Measurements from ENCODE around the gene ATG101. TPM values are rescaled to one million over a fixed set of nuclear protein-coding genes. Genes with fewer than 3 reads are reported as not detected.

Gene ATG101
- total and polyA plus RNA-seq, 2 donors (not counting 1 experiment from before 2014, with no cell fraction given): 19.4 to 50.3 TPM

- H3K27ac Mint-ChIP-seq: no peak overlapping the region
- H3K4me1 Mint-ChIP-seq: peaks cover 48% of the 10 kb centered on the region
- ChIA-PET CTCF (interaction anchor here (0.6 to 34.6 kb wide), 3 partner anchors 42 to 74 kb away, joined by 3 to 1315 read pairs (median 3); no protein-coding TSS in a partner anchor), POLR2A (no interaction called here)
- H3K4me3 Mint-ChIP-seq: no peak overlapping the region
- H3K27me3 ChIP-seq (replicated peaks in 1 of 4; ENCODE audit: control extremely low read depth in 1 of 4, control insufficient read depth in 3 of 4, insufficient read depth in 4 of 4, low read length in 3 of 4): no peaks in the 10 kb centered on the region
- H3K27ac ChIP-seq (ENCODE audit: low read length in 2 of 2): no peak overlapping the region
- 100% methylated on average over 3 of the region's 3 CpGs for WGBS (ENCODE audit: insufficient coverage)
- ATAC-seq (ENCODE audit: low read depth) (no peak), DNase-seq (no peak)
- H3K9me3 Mint-ChIP-seq (ENCODE audit: insufficient read depth): no peaks in the 10 kb centered on the region
- H3K4me2 ChIP-seq (replicated peaks; ENCODE audit: low read depth, low read length, poor library complexity, severe bottlenecking): no peak overlapping the region
- H3K36me3 ChIP-seq (replicated peaks in 1 of 2; ENCODE audit: control extremely low read depth in 1 of 2, control insufficient read depth in 1 of 2, extremely low read depth in 1 of 2, insufficient read depth in 2 of 2, low read length in 1 of 2): peaks cover 0 to 57% of the 10 kb centered on the region in 2 experiments
- no peaks in the 10 kb centered on the region for H3K27me3 Mint-ChIP-seq
- peaks cover 17% of the 10 kb centered on the region for H3K79me2 ChIP-seq (ENCODE audit: control insufficient read depth, insufficient read depth, low read length)
- peaks cover 40 to 49% of the 10 kb centered on the region in 2 donors for H3K4me1 ChIP-seq (ENCODE audit: control insufficient read depth in 2 of 2, insufficient read depth in 2 of 2, low read length in 2 of 2)
- H4K20me1 ChIP-seq (ENCODE audit: control insufficient read depth, insufficient read depth, low read length, poor library complexity, severe bottlenecking): peaks cover 16% of the 10 kb centered on the region
- no peak overlapping the region for H3K9ac ChIP-seq (ENCODE audit: low read length)
- no peak overlapping the region for H2AFZ ChIP-seq (ENCODE audit: insufficient read depth, low read depth, low read length, poor library complexity, severe bottlenecking)
- H3K9me3 ChIP-seq (ENCODE audit: control extremely low read depth in 1 of 3, control insufficient read depth in 2 of 3, insufficient read depth in 1 of 3, low read length in 2 of 3): no peaks in the 10 kb centered on the region
- intact Hi-C loops (cut with micrococcal nuclease): no loop called here
- TF ChIP-seq EZH2 (IDR thresholded peaks at IDR 0.05; ENCODE audit: borderline replicate concordance, insufficient read depth, low read depth, low read length, poor library complexity, severe bottlenecking): no peak
- TF ChIP-seq, protein P1, sequence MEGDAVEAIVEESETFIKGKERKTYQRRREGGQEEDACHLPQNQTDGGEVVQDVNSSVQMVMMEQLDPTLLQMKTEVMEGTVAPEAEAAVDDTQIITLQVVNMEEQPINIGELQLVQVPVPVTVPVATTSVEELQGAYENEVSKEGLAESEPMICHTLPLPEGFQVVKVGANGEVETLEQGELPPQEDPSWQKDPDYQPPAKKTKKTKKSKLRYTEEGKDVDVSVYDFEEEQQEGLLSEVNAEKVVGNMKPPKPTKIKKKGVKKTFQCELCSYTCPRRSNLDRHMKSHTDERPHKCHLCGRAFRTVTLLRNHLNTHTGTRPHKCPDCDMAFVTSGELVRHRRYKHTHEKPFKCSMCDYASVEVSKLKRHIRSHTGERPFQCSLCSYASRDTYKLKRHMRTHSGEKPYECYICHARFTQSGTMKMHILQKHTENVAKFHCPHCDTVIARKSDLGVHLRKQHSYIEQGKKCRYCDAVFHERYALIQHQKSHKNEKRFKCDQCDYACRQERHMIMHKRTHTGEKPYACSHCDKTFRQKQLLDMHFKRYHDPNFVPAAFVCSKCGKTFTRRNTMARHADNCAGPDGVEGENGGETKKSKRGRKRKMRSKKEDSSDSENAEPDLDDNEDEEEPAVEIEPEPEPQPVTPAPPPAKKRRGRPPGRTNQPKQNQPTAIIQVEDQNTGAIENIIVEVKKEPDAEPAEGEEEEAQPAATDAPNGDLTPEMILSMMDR (IDR thresholded peaks at IDR 0.05): no peak
- H3K4me3 ChIP-seq (ENCODE audit: control extremely low read depth in 1 of 5, extremely low read depth in 1 of 5, insufficient read depth in 1 of 5, low read depth in 2 of 5, low read length in 4 of 5): no peak overlapping the region
These were observed 8.5 kb downstream of the ATG101 start for GRCh38 chr12:52078276-52078675.

- TF ChIP-seq, protein P1 (IDR thresholded peaks at IDR 0.05): no peak
- TF ChIP-seq EZH2 (IDR thresholded peaks at IDR 0.05; ENCODE audit: borderline replicate concordance, insufficient read depth, low read depth, low read length, poor library complexity, severe bottlenecking): no peak
- peak within 1 kb of the TSS; percentile 56 for H3K27ac Mint-ChIP-seq
- ChIA-PET POLR2A (no interaction called here), CTCF (interaction anchor here (0.6 to 34.6 kb wide), 6 partner anchors 10 to 88 kb away, joined by 4 to 1315 read pairs (median 34); partner anchors contain the start of genes ATG101 and TAMALIN)
- H3K27ac ChIP-seq (ENCODE audit: low read length in 2 of 2): peak within 1 kb of the TSS; percentile 57 to 62
- peaks cover 0 to 42% of the 10 kb centered on the region in 2 experiments for H3K36me3 ChIP-seq (replicated peaks in 1 of 2; ENCODE audit: control extremely low read depth in 1 of 2, control insufficient read depth in 1 of 2, extremely low read depth in 1 of 2, insufficient read depth in 2 of 2, low read length in 1 of 2)
- peak within 1 kb of the TSS; percentile 74 for H3K4me2 ChIP-seq (replicated peaks; ENCODE audit: low read depth, low read length, poor library complexity, severe bottlenecking)
- peaks cover 7% of the 10 kb centered on the region for H4K20me1 ChIP-seq (ENCODE audit: control insufficient read depth, insufficient read depth, low read length, poor library complexity, severe bottlenecking)
- H3K9me3 Mint-ChIP-seq (ENCODE audit: insufficient read depth): no peaks in the 10 kb centered on the region
- no peak within 1 kb of the TSS for H3K4me3 Mint-ChIP-seq
- H3K9ac ChIP-seq (ENCODE audit: low read length): peak within 1 kb of the TSS; percentile 17
- H3K9me3 ChIP-seq (ENCODE audit: control extremely low read depth in 1 of 3, control insufficient read depth in 2 of 3, insufficient read depth in 1 of 3, low read length in 2 of 3): no peaks in the 10 kb centered on the region
- H3K4me3 ChIP-seq (ENCODE audit: control extremely low read depth in 1 of 5, extremely low read depth in 1 of 5, insufficient read depth in 1 of 5, low read depth in 2 of 5, low read length in 4 of 5): no peak within 1 kb of the TSS
- DNase-seq (no peak), ATAC-seq (ENCODE audit: low read depth) (no peak)
- H3K79me2 ChIP-seq (ENCODE audit: control insufficient read depth, insufficient read depth, low read length): peaks cover 6% of the 10 kb centered on the region
- H3K4me1 ChIP-seq (ENCODE audit: control insufficient read depth in 2 of 2, insufficient read depth in 2 of 2, low read length in 2 of 2): peaks cover 32 to 36% of the 10 kb centered on the region in 2 donors
- H3K27me3 ChIP-seq (replicated peaks in 1 of 4; ENCODE audit: control extremely low read depth in 1 of 4, control insufficient read depth in 3 of 4, insufficient read depth in 4 of 4, low read length in 3 of 4): no peaks in the 10 kb centered on the region
- no peaks in the 10 kb centered on the region for H3K27me3 Mint-ChIP-seq
- H2AFZ ChIP-seq (ENCODE audit: insufficient read depth, low read depth, low read length, poor library complexity, severe bottlenecking): no peak within 1 kb of the TSS
- WGBS (ENCODE audit: insufficient coverage): 94% methylated on average over 66 of the region's 87 CpGs
- peaks cover 42% of the 10 kb centered on the region for H3K4me1 Mint-ChIP-seq
- intact Hi-C loops (cut with micrococcal nuclease): loop anchor here (2.0 kb wide), 1 partner anchor 47 kb away; no protein-coding TSS in a partner anchor
These were observed 10.0 kb downstream of the ATG101 start, which contains the start of gene SMIM41 for GRCh38 chr12:52079576-52080402. TSS of gene SMIM41 (plus strand) at chr12:52079704. CDS start at chr12:52079780, 76 bp downstream.
